A549 (cell line): ENCODE measurements around the gene APOBEC3A.

Source experiments
- CHD2 ChIP-seq: fragments of 150-350 bp; IDR thresholded peaks from 2 replicates; pipeline ENCODE4 v1.6.1; 2014; ENCODE audit warnings: low read length; ENCODE audit not compliant: partially characterized antibody
- EP300 ChIP-seq, 2 experiments: fragments of >200 bp; sonication (Bioruptor Twin); formaldehyde crosslinking; IDR thresholded peaks; 2 replicates in 1 of 2; 3 replicates in 1 of 2; pipeline ENCODE4 v1.6.1; 2016 to 2017
- HDAC2 ChIP-seq: fragments of 200-600 bp; sonication (generic); IDR thresholded peaks from 2 replicates; pipeline ENCODE4 v1.6.1; 2016
- JUNB ChIP-seq: fragments of >200 bp; sonication (Bioruptor Twin); formaldehyde crosslinking; IDR thresholded peaks from 2 replicates; pipeline ENCODE4 v1.6.1; 2016
- MAZ ChIP-seq: fragments of 150-350 bp; IDR thresholded peaks from 2 replicates; pipeline ENCODE4 v1.6.1; 2014; ENCODE audit warnings: antibody characterized with exemption, low read depth, low read length, borderline replicate concordance
- NFE2L2 ChIP-seq: fragments of 150-350 bp; conservative IDR thresholded peaks from 2 replicates; pipeline ENCODE4 v1.6.1; 2014; ENCODE audit warnings: low read length
- NPAS2 ChIP-seq: fragments of 250-450 bp; sonication (Bioruptor Pico); IDR thresholded peaks from 2 replicates; pipeline ENCODE4 v1.8.0; 2022; ENCODE audit warnings: mild to moderate bottlenecking, moderate library complexity, borderline replicate concordance
- POLR2A ChIP-seq: IDR thresholded peaks from 2 replicates; pipeline ENCODE4 v1.6.1; 2012; ENCODE audit warnings: mild to moderate bottlenecking, low read length
- SMC3 ChIP-seq: fragments of >200 bp; sonication (Bioruptor Twin); formaldehyde crosslinking; IDR thresholded peaks from 3 replicates; pipeline ENCODE4 v1.6.1; 2018; ENCODE audit warnings: inconsistent platforms
- SREBF2 ChIP-seq: fragments of 450-650 bp; IDR thresholded peaks from 2 replicates; pipeline ENCODE4 v1.6.1; 2014; ENCODE audit warnings: mild to moderate bottlenecking, moderate library complexity
- TF ChIP-seq, protein P1 (sequence below): fragments of >200 bp; sonication (Bioruptor Twin); formaldehyde crosslinking; IDR thresholded peaks from 3 replicates; pipeline ENCODE4 v1.5.1; 2016
- TF ChIP-seq, protein P2 (sequence below): fragments of 200-600 bp; sonication (generic); IDR thresholded peaks from 2 replicates; pipeline ENCODE4 v1.6.1; 2016; ENCODE audit warnings: antibody characterized with exemption, mild to moderate bottlenecking, moderate library complexity

DNA sequence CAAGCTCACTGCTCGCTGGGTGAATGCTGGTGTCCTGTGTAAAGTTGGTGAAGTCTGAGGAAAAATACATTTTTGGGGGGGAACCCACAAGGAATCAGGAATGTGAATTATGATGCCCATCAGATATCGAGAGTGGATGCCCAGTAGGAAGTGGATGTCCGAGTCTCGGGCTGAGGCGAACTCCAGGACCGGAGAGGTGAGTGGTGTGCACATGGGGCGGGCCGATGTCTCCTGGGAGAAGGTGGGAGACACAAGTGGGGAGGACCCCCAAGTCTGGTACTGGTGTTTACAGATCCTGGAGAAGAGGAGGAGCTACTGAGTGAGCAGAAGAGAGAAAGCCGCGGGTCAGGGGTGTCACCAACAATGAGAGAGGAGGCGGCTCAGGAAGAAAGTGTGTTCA lies 19.2 kb upstream of the APOBEC3A start:
- TF ChIP-seq MAZ (no peak), POLR2A (no peak), CHD2 (no peak), NFE2L2 (no peak), SMC3 (no peak), EP300 (IDR thresholded peaks at IDR 0.05) (no peak), NPAS2 (CRISPR knock-in tag) (no peak), HDAC2 (no peak), JUNB (no peak), SREBF2 (no peak)
- TF ChIP-seq, protein P1, sequence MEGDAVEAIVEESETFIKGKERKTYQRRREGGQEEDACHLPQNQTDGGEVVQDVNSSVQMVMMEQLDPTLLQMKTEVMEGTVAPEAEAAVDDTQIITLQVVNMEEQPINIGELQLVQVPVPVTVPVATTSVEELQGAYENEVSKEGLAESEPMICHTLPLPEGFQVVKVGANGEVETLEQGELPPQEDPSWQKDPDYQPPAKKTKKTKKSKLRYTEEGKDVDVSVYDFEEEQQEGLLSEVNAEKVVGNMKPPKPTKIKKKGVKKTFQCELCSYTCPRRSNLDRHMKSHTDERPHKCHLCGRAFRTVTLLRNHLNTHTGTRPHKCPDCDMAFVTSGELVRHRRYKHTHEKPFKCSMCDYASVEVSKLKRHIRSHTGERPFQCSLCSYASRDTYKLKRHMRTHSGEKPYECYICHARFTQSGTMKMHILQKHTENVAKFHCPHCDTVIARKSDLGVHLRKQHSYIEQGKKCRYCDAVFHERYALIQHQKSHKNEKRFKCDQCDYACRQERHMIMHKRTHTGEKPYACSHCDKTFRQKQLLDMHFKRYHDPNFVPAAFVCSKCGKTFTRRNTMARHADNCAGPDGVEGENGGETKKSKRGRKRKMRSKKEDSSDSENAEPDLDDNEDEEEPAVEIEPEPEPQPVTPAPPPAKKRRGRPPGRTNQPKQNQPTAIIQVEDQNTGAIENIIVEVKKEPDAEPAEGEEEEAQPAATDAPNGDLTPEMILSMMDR = no peak
- TF ChIP-seq, protein P2, sequence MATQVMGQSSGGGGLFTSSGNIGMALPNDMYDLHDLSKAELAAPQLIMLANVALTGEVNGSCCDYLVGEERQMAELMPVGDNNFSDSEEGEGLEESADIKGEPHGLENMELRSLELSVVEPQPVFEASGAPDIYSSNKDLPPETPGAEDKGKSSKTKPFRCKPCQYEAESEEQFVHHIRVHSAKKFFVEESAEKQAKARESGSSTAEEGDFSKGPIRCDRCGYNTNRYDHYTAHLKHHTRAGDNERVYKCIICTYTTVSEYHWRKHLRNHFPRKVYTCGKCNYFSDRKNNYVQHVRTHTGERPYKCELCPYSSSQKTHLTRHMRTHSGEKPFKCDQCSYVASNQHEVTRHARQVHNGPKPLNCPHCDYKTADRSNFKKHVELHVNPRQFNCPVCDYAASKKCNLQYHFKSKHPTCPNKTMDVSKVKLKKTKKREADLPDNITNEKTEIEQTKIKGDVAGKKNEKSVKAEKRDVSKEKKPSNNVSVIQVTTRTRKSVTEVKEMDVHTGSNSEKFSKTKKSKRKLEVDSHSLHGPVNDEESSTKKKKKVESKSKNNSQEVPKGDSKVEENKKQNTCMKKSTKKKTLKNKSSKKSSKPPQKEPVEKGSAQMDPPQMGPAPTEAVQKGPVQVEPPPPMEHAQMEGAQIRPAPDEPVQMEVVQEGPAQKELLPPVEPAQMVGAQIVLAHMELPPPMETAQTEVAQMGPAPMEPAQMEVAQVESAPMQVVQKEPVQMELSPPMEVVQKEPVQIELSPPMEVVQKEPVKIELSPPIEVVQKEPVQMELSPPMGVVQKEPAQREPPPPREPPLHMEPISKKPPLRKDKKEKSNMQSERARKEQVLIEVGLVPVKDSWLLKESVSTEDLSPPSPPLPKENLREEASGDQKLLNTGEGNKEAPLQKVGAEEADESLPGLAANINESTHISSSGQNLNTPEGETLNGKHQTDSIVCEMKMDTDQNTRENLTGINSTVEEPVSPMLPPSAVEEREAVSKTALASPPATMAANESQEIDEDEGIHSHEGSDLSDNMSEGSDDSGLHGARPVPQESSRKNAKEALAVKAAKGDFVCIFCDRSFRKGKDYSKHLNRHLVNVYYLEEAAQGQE = no peak
